K562 (cell line): ENCODE measurements around the gene CALU. TPM values are rescaled to one million over a fixed set of nuclear protein-coding genes. Genes with fewer than 3 reads are reported as not detected.

Source experiments
- ATAC-seq: fragments of 200-7000 bp; cut with Tn5 transposase; 3 replicates; pipeline ENCODE4 v1.9.1; 2020; ENCODE audit warnings: moderate library complexity
- BruUV-seq: library from RNA; stranded (reverse); fragments of 400-500 nt; replicated peaks from 2 replicates; lab custom pipeline; 2021; lab: Mats Ljungman, UMichigan
- CTCF ChIA-PET: fragments of 300-600 bp; formaldehyde crosslinking; extraction: SDS; loops from one replicate; lab custom pipeline; 2021; ENCODE audit warnings: low intra/inter-chr PET ratio; lab: Yijun Ruan, JAX
- POLR2A ChIA-PET: fragments of 300-600, 350-650 bp; sonication (Branson Sonifier 250); formaldehyde crosslinking; extraction: SDS; loops from one replicate; lab custom pipeline; 2021; ENCODE audit warnings: antibody characterized with exemption, inconsistent platforms; lab: Yijun Ruan, JAX
- DNase-seq, 4 experiments: peaks; one replicate each; pipeline versions ENCODE4 v3.0.0 to v3.0.0-alpha.2; 2011 to 2018; ENCODE audit warnings: low spot score in 3 of 4, mixed read lengths in 3 of 4; ENCODE audit errors: extremely low read depth in 1 of 4
- FAIRE-seq: peaks from 2 replicates; lab custom pipeline; 2011; peaks lifted over from hg19 to GRCh38; lab: Jason Lieb, UNC
- H2AFZ ChIP-seq: 2 replicates; pipeline ENCODE4 v1.6.0; 2011; ENCODE audit warnings: low read depth, low read length, control low read depth, inconsistent platforms
- H3K27ac ChIP-seq: fragments of 200-600 bp; 3 replicates; pipeline ENCODE4 v1.8.0; 2011; ENCODE audit warnings: low read depth, mild to moderate bottlenecking, control low read depth, inconsistent platforms, low read length, moderate library complexity, mixed read lengths; ENCODE audit errors: extremely low read depth
- H3K27me3 ChIP-seq, 2 experiments: fragments of 300-600 bp in 1 of 2; 2 replicates in 1 of 2; 3 replicates in 1 of 2; pipeline versions ENCODE4 v1.6.0 to v1.8.0; 2011; ENCODE audit warnings: inconsistent platforms in 2 of 2, low read length in 2 of 2, mild to moderate bottlenecking in 1 of 2, mixed read lengths in 1 of 2, moderate library complexity in 1 of 2; ENCODE audit not compliant: control insufficient read depth in 2 of 2, insufficient read depth in 2 of 2
- H3K36me3 ChIP-seq: fragments of 300-600 bp; 3 replicates; pipeline ENCODE4 v1.8.0; 2011; ENCODE audit warnings: mild to moderate bottlenecking, low read length, inconsistent platforms; ENCODE audit not compliant: control insufficient read depth, insufficient read depth
- H3K4me1 ChIP-seq, 2 experiments: fragments of 200-600 bp in 1 of 2; replicated peaks in 1 of 2; 2 replicates in 1 of 2; 3 replicates in 1 of 2; pipeline versions ENCODE4 v1.5.1 to v1.8.0; 2011; ENCODE audit warnings: inconsistent platforms in 2 of 2, low read length in 2 of 2, mild to moderate bottlenecking in 1 of 2, mixed read lengths in 1 of 2, moderate library complexity in 1 of 2; ENCODE audit not compliant: control insufficient read depth in 2 of 2, insufficient read depth in 2 of 2
- H3K4me2 ChIP-seq: 2 replicates; pipeline ENCODE4 v1.6.1; 2011; ENCODE audit warnings: low read length, control low read depth, inconsistent platforms, mixed read lengths; ENCODE audit not compliant: insufficient read depth
- H3K4me3 ChIP-seq: fragments of 200-600 bp; sonication (generic), shearing (Covaris generic); 2 replicates; pipeline ENCODE4 v1.5.1; 2016; ENCODE audit warnings: control low read depth, inconsistent platforms
- H3K79me2 ChIP-seq: fragments of 200-600 bp; 3 replicates; pipeline ENCODE4 v1.8.0; 2011; ENCODE audit warnings: low read length, inconsistent platforms; ENCODE audit not compliant: control insufficient read depth, insufficient read depth
- H3K9ac ChIP-seq, 2 experiments: 2 replicates each; pipeline versions ENCODE4 v1.6.0 to v1.6.1; 2011; ENCODE audit warnings: low read depth in 2 of 2, low read length in 2 of 2, control low read depth in 1 of 2, inconsistent platforms in 1 of 2, mild to moderate bottlenecking in 1 of 2, mixed read lengths in 1 of 2; ENCODE audit not compliant: insufficient read depth in 1 of 2
- H3K9me1 ChIP-seq: one replicate; pipeline ENCODE4 v1.6.0; 2011; ENCODE audit warnings: inconsistent platforms, mild to moderate bottlenecking, low read length, moderate library complexity; ENCODE audit not compliant: control insufficient read depth, insufficient read depth
- H3K9me3 ChIP-seq: replicated peaks from 2 replicates; pipeline ENCODE4 v1.5.1; 2011; ENCODE audit warnings: low read depth, low read length, inconsistent platforms; ENCODE audit not compliant: control insufficient read depth, insufficient read depth
- H4K20me1 ChIP-seq: replicated peaks from 2 replicates; pipeline ENCODE4 v1.6.1; 2011; ENCODE audit warnings: low read length, inconsistent platforms, mixed read lengths; ENCODE audit not compliant: control insufficient read depth, insufficient read depth
- MAX ChIP-seq: sonication (generic); formaldehyde crosslinking; IDR thresholded peaks from 2 replicates; pipeline ENCODE4 v1.9.0; 2022; ENCODE audit warnings: mild to moderate bottlenecking, missing genetic modification reagents
- NKRF ChIP-seq: fragments of 450-650 bp; IDR thresholded peaks from 2 replicates; pipeline ENCODE4 v1.6.1; 2016; ENCODE audit warnings: borderline replicate concordance
- ZBTB33 ChIP-seq: sonication (generic); formaldehyde crosslinking; IDR thresholded peaks from 2 replicates; pipeline ENCODE4 v1.8.1; 2023; ENCODE audit warnings: mild to moderate bottlenecking, missing genetic modification reagents
- ZBTB7A ChIP-seq: IDR thresholded peaks from 2 replicates; pipeline ENCODE4 v1.6.1; 2011; ENCODE audit warnings: low read depth, mild to moderate bottlenecking, low read length, moderate library complexity, borderline replicate concordance; ENCODE audit not compliant: control insufficient read depth
- WGBS: fragments of 100-300 bp; shearing (Covaris generic); methylation state at CpG from one replicate; pipeline ENCODE4 v1.1.6; 2016; ENCODE audit warnings: low coverage, mixed read lengths; ENCODE audit not compliant: insufficient coverage; ENCODE audit errors: missing lambda C conversion rate; 5-methylcytosine and 5-hydroxymethylcytosine counted together
- in situ Hi-C: fragments of 300-500 bp; cut with MboI; formaldehyde crosslinking; loops from 4 replicates; pipeline ENCODE4 v1.15.0; 2018; ENCODE audit warnings: inconsistent platforms, mixed read lengths
- intact Hi-C: fragments of 100-400 bp; cut with micrococcal nuclease; formaldehyde crosslinking; loops from 2 replicates; pipeline ENCODE4 v1.14.2; 2022
- polyA plus RNA-seq, 8 experiments: library from polyadenylated mRNA; depleted of rRNA in 4 of 8; stranded (reverse) in 5 of 8; unstranded in 3 of 8; fragments of >200 nt; fragmentation: Nextera tagmentation in 2 of 8; fragmentation: Illumina TruSeq in 1 of 8; extraction: Ambion mirVana in 2 of 8; extraction: Trizol in 1 of 8; gene quantifications; 2 replicates each; pipeline versions ENCODE4 v1.2.1 to v1.2.3, GENCODE V29; 2011 to 2014; ENCODE audit warnings: inconsistent platforms in 1 of 8, missing spikeins in 1 of 8
- total RNA-seq, 7 experiments: library from RNA; depleted of rRNA in 6 of 7; stranded (reverse); fragments of >200 nt in 6 of 7; fragmentation: Illumina TruSeq in 2 of 7; extraction: Trizol in 2 of 7; gene quantifications; 2 replicates each; pipeline versions ENCODE4 v1.2.1 to v1.2.3, GENCODE V29; 2011 to 2021; ENCODE audit warnings: low replicate concordance in 1 of 7

The CALU gene
- total and polyA plus RNA-seq, 9 of the 15 experiments (the other 6 are each of a cell fraction or from before 2014, with no cell fraction given): 166 to 286 (median 215) TPM

- WGBS: 41% methylated on average over 9 of the region's 9 CpGs
- no peak overlapping the region for H3K27ac ChIP-seq
- in situ Hi-C loops (no loop called here), intact Hi-C loops (no loop called here)
- H3K4me1 ChIP-seq: peaks cover 24 to 38% of the 10 kb centered on the region in 2 experiments
- H2AFZ ChIP-seq: peak overlapping the region; percentile 22; the same call in 1 of the 2 replicates
- no peaks in the 10 kb centered on the region for H3K9me1 ChIP-seq
- ChIA-PET CTCF (no interaction called here), POLR2A (interaction anchor here (1.0 to 1.4 kb wide), 4 partner anchors 21 to 49 kb away, joined by 3 to 5 read pairs (median 3); no protein-coding TSS in a partner anchor)
- BruUV-seq: no TSS peak
- no peak overlapping the region for H3K4me3 ChIP-seq
- H3K9me3 ChIP-seq: no peaks in the 10 kb centered on the region
- H3K4me2 ChIP-seq: no peak overlapping the region
- ATAC-seq: no peak
- TF ChIP-seq ZBTB33 (CRISPR knock-in tag) (peak; percentile 98), ZBTB7A (peak; percentile 58; the same call in 1 of the 2 replicates), NKRF (no peak), MAX (CRISPR knock-in tag) (0 out of 2 replicates have a peak, but pooled peaks have one; percentile 11)
- FAIRE-seq: no peak
- H3K9ac ChIP-seq: peak overlapping the region in 1 of 2 experiments; percentile 72; a peak in 1 of 4 replicates
- H3K27me3 ChIP-seq: no peaks in the 10 kb centered on the region
- H4K20me1 ChIP-seq: no peaks in the 10 kb centered on the region
- peaks cover 9% of the 10 kb centered on the region; the same call in 2 of the 3 replicates for H3K79me2 ChIP-seq
- no peak for DNase-seq
- no peaks in the 10 kb centered on the region for H3K36me3 ChIP-seq
Measured at GRCh38 chr7:128788446-128789412, 49.6 kb downstream of the CALU start.
